Activated naive CD8-positive, alpha-beta T cell (primary cell): Measurements from ENCODE around the gene DIP2B.
"Not testable (repeated sequence)": the region's sequence is repeated elsewhere in the genome, so short reads cannot be mapped to it uniquely, and the experiment has no call there.

Experiments used
- H3K27ac Mint-ChIP-seq: one replicate; pipeline ENCODE4 v1.8.0; 2021; ENCODE audit warnings: mixed read lengths
- H3K27me3 Mint-ChIP-seq: one replicate; pipeline ENCODE4 v1.8.0; 2021; ENCODE audit warnings: mixed read lengths
- H3K36me3 Mint-ChIP-seq: one replicate; pipeline ENCODE4 v1.8.0; 2021; ENCODE audit warnings: mixed read lengths
- H3K4me1 Mint-ChIP-seq: one replicate; pipeline ENCODE4 v1.8.0; 2021; ENCODE audit warnings: low read depth, mixed read lengths
- H3K4me3 Mint-ChIP-seq: one replicate; pipeline ENCODE4 v1.8.0; 2021; ENCODE audit warnings: mild to moderate bottlenecking, mixed read lengths
- H3K9me3 Mint-ChIP-seq: one replicate; pipeline ENCODE4 v1.8.0; 2021; ENCODE audit warnings: low read depth, mixed read lengths

DIP2B gene

GRCh38 chr12:50514526-50515276 is 9.9 kb downstream of the DIP2B start:
- Mint-ChIP-seq H3K27ac (peak overlapping the region; percentile 91), H3K4me3 (peak overlapping the region; percentile 60), H3K36me3 (peaks cover 2% of the 10 kb centered on the region), H3K4me1 (peaks cover 59% of the 10 kb centered on the region), H3K27me3 (no peaks in the 10 kb centered on the region), H3K9me3 (no peaks in the 10 kb centered on the region)

GRCh38 chr12:50515587-50515986 is 10.8 kb downstream of the DIP2B start:
- Mint-ChIP-seq H3K27ac (peak overlapping the region; percentile 91), H3K4me1 (peaks cover 58% of the 10 kb centered on the region), H3K4me3 (peak overlapping the region; percentile 51)

GRCh38 chr12:50517421-50518048 is 12.8 kb downstream of the DIP2B start:
- no peaks in the 10 kb centered on the region for H3K27me3 Mint-ChIP-seq

More at GRCh38 chr12:50515587-50515986, 10.8 kb downstream of the DIP2B start:
- Mint-ChIP-seq H3K27me3 (no peaks in the 10 kb centered on the region), H3K9me3 (no peaks in the 10 kb centered on the region), H3K36me3 (peaks cover 2% of the 10 kb centered on the region)

GRCh38 chr12:50518090-50518489 is 13.3 kb downstream of the DIP2B start:
- H3K9me3 Mint-ChIP-seq, result no peaks in the 10 kb centered on the region
- H3K36me3 Mint-ChIP-seq, result peaks cover 5% of the 10 kb centered on the region
- no peak overlapping the region for H3K27ac Mint-ChIP-seq
- H3K4me3 Mint-ChIP-seq, result no peak overlapping the region
- no peaks in the 10 kb centered on the region for H3K27me3 Mint-ChIP-seq
- peaks cover 63% of the 10 kb centered on the region for H3K4me1 Mint-ChIP-seq

More at GRCh38 chr12:50517421-50518048, 12.8 kb downstream of the DIP2B start:
- H3K4me1 Mint-ChIP-seq, result peaks cover 64% of the 10 kb centered on the region
- H3K4me3 Mint-ChIP-seq, result no peak overlapping the region
- no peak overlapping the region for H3K27ac Mint-ChIP-seq
- peaks cover 3% of the 10 kb centered on the region for H3K36me3 Mint-ChIP-seq
- no peaks in the 10 kb centered on the region for H3K9me3 Mint-ChIP-seq

- H3K36me3 Mint-ChIP-seq, result peaks cover 9% of the 10 kb centered on the region
- peaks cover 58% of the 10 kb centered on the region for H3K4me1 Mint-ChIP-seq
- H3K27me3 Mint-ChIP-seq, result no peaks in the 10 kb centered on the region
- H3K9me3 Mint-ChIP-seq, result no peaks in the 10 kb centered on the region
- peak overlapping the region; percentile 18 for H3K4me3 Mint-ChIP-seq
- H3K27ac Mint-ChIP-seq, result no peak overlapping the region
Observed at GRCh38 chr12:50519353-50519752, 14.6 kb downstream of the DIP2B start.

GRCh38 chr12:50520416-50521207 is 15.8 kb downstream of the DIP2B start:
- Mint-ChIP-seq H3K27ac (no peak overlapping the region), H3K4me3 (peak overlapping the region; percentile 68), H3K9me3 (no peaks in the 10 kb centered on the region), H3K4me1 (peaks cover 49% of the 10 kb centered on the region), H3K27me3 (no peaks in the 10 kb centered on the region), H3K36me3 (peaks cover 7% of the 10 kb centered on the region)

- peaks cover 50% of the 10 kb centered on the region for H3K4me1 Mint-ChIP-seq
- H3K9me3 Mint-ChIP-seq, H3K27ac Mint-ChIP-seq, H3K4me3 Mint-ChIP-seq, H3K27me3 Mint-ChIP-seq: not testable (repeated sequence)
- peaks cover 15% of the 10 kb centered on the region for H3K36me3 Mint-ChIP-seq
Observed at GRCh38 chr12:50521781-50522180, 17.0 kb downstream of the DIP2B start.

GRCh38 chr12:50523772-50524171 is 19.0 kb downstream of the DIP2B start:
- Mint-ChIP-seq H3K36me3 (peaks cover 17% of the 10 kb centered on the region), H3K27me3 (no peaks in the 10 kb centered on the region), H3K4me3 (no peak overlapping the region), H3K4me1 (peaks cover 58% of the 10 kb centered on the region), H3K9me3 (no peaks in the 10 kb centered on the region), H3K27ac (no peak overlapping the region)

- Mint-ChIP-seq H3K4me1 (peaks cover 57% of the 10 kb centered on the region), H3K36me3 (peaks cover 17% of the 10 kb centered on the region), H3K4me3 (no peak overlapping the region), H3K9me3 (no peaks in the 10 kb centered on the region), H3K27me3 (no peaks in the 10 kb centered on the region), H3K27ac (peak overlapping the region; percentile 55)
Observed at GRCh38 chr12:50524621-50525020, 19.8 kb downstream of the DIP2B start.

- Mint-ChIP-seq H3K27me3 (no peaks in the 10 kb centered on the region), H3K9me3 (no peaks in the 10 kb centered on the region), H3K4me3 (no peak overlapping the region), H3K4me1 (peaks cover 50% of the 10 kb centered on the region), H3K36me3 (peaks cover 17% of the 10 kb centered on the region), H3K27ac (peak overlapping the region; percentile 74)
Observed at GRCh38 chr12:50525422-50525821, 20.6 kb downstream of the DIP2B start.

- H3K27me3 Mint-ChIP-seq, result no peaks in the 10 kb centered on the region
- peaks cover 17% of the 10 kb centered on the region for H3K36me3 Mint-ChIP-seq
- no peaks in the 10 kb centered on the region for H3K9me3 Mint-ChIP-seq
- H3K27ac Mint-ChIP-seq, result no peak overlapping the region
- H3K4me3 Mint-ChIP-seq, result no peak overlapping the region
- H3K4me1 Mint-ChIP-seq, result peaks cover 42% of the 10 kb centered on the region
Observed at GRCh38 chr12:50527359-50527726, 22.6 kb downstream of the DIP2B start.

- H3K4me1 Mint-ChIP-seq, result peaks cover 39% of the 10 kb centered on the region
- peaks cover 11% of the 10 kb centered on the region for H3K36me3 Mint-ChIP-seq
- no peak overlapping the region for H3K4me3 Mint-ChIP-seq
- peak overlapping the region; percentile 50 for H3K27ac Mint-ChIP-seq
- H3K9me3 Mint-ChIP-seq, result no peaks in the 10 kb centered on the region
- no peaks in the 10 kb centered on the region for H3K27me3 Mint-ChIP-seq
Observed at GRCh38 chr12:50528800-50529199, 24.0 kb downstream of the DIP2B start.

GRCh38 chr12:50529345-50529744 is 24.6 kb downstream of the DIP2B start:
- Mint-ChIP-seq H3K27me3 (no peaks in the 10 kb centered on the region), H3K27ac (peak overlapping the region; percentile 50), H3K36me3 (peaks cover 11% of the 10 kb centered on the region), H3K4me1 (peaks cover 33% of the 10 kb centered on the region), H3K9me3 (no peaks in the 10 kb centered on the region), H3K4me3 (no peak overlapping the region)

- Mint-ChIP-seq H3K9me3 (no peaks in the 10 kb centered on the region), H3K27me3 (no peaks in the 10 kb centered on the region), H3K27ac (no peak overlapping the region), H3K4me3 (no peak overlapping the region), H3K36me3 (peaks cover 11% of the 10 kb centered on the region), H3K4me1 (peaks cover 37% of the 10 kb centered on the region)
Observed at GRCh38 chr12:50530532-50530931, 25.7 kb downstream of the DIP2B start.

GRCh38 chr12:50533203-50533584 is 28.4 kb downstream of the DIP2B start:
- Mint-ChIP-seq H3K36me3 (peaks cover 3% of the 10 kb centered on the region), H3K4me1 (peaks cover 37% of the 10 kb centered on the region), H3K9me3 (no peaks in the 10 kb centered on the region), H3K27ac (no peak overlapping the region), H3K27me3 (no peaks in the 10 kb centered on the region), H3K4me3 (no peak overlapping the region)
